ENCODE results near the gene TIAM2. TPM values are rescaled to one million over a fixed set of nuclear protein-coding genes. Genes with fewer than 3 reads are reported as not detected.

TIAM2 gene
- total and polyA plus RNA-seq, 2 experiments from 2014 or later = 14.2 to 24.4 TPM

GRCh38 chr6:155227046-155227445 is 231.9 kb downstream of the TIAM2 start (continued):
- TF ChIP-seq, protein P1, sequence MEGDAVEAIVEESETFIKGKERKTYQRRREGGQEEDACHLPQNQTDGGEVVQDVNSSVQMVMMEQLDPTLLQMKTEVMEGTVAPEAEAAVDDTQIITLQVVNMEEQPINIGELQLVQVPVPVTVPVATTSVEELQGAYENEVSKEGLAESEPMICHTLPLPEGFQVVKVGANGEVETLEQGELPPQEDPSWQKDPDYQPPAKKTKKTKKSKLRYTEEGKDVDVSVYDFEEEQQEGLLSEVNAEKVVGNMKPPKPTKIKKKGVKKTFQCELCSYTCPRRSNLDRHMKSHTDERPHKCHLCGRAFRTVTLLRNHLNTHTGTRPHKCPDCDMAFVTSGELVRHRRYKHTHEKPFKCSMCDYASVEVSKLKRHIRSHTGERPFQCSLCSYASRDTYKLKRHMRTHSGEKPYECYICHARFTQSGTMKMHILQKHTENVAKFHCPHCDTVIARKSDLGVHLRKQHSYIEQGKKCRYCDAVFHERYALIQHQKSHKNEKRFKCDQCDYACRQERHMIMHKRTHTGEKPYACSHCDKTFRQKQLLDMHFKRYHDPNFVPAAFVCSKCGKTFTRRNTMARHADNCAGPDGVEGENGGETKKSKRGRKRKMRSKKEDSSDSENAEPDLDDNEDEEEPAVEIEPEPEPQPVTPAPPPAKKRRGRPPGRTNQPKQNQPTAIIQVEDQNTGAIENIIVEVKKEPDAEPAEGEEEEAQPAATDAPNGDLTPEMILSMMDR (conservative IDR thresholded peaks at IDR 0.05; ENCODE audit: low read depth in 2 of 2) = no peak
- TF ChIP-seq, protein P2, sequence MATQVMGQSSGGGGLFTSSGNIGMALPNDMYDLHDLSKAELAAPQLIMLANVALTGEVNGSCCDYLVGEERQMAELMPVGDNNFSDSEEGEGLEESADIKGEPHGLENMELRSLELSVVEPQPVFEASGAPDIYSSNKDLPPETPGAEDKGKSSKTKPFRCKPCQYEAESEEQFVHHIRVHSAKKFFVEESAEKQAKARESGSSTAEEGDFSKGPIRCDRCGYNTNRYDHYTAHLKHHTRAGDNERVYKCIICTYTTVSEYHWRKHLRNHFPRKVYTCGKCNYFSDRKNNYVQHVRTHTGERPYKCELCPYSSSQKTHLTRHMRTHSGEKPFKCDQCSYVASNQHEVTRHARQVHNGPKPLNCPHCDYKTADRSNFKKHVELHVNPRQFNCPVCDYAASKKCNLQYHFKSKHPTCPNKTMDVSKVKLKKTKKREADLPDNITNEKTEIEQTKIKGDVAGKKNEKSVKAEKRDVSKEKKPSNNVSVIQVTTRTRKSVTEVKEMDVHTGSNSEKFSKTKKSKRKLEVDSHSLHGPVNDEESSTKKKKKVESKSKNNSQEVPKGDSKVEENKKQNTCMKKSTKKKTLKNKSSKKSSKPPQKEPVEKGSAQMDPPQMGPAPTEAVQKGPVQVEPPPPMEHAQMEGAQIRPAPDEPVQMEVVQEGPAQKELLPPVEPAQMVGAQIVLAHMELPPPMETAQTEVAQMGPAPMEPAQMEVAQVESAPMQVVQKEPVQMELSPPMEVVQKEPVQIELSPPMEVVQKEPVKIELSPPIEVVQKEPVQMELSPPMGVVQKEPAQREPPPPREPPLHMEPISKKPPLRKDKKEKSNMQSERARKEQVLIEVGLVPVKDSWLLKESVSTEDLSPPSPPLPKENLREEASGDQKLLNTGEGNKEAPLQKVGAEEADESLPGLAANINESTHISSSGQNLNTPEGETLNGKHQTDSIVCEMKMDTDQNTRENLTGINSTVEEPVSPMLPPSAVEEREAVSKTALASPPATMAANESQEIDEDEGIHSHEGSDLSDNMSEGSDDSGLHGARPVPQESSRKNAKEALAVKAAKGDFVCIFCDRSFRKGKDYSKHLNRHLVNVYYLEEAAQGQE (IDR thresholded peaks at IDR 0.05; ENCODE audit: unreplicated experiment) = no peak

DNA sequence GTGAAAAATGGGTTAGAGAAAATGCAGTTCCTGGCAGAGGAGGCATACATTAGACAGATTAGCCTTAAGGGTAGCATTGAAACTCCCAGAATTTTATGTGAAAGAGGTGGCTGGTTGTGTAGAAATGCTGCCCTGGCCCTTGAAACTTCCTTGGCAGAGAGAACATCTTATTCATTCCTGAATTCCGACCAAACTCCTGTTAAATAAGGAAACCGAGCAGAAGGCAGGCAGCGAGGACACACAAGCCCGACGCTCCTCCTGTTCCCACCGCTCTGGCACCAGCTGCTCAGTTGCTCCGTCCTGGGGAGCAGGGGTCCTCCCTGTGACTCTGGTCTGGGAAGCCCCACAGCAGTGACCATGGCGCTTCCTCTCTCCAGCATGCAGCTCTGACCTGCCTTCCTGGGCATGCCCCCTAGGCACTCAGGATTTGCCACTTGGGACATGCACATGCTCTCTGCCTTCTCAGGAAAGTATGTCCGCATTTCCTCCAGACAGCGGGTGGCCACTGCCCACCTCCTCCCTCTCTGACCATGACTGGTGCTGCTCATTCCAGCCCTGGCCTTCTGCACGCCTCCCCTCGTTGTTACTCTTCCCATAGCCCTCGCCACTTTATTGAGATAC is 233.5 kb downstream of the TIAM2 start:
- H3K27ac Mint-ChIP-seq = 0 out of 2 replicates have a peak overlapping the region, but pooled peaks have one; percentile 14
- no peak for ATAC-seq
- no peak for TF ChIP-seq CREB1 (CRISPR knock-in tag; IDR thresholded peaks at IDR 0.05; ENCODE audit: low read depth)
- no peak for TF ChIP-seq ZNF462 (CRISPR knock-in tag; IDR thresholded peaks at IDR 0.05)
- TF ChIP-seq, protein P2 (IDR thresholded peaks at IDR 0.05; ENCODE audit: unreplicated experiment) = no peak
- TF ChIP-seq NANOG (IDR thresholded peaks at IDR 0.05; ENCODE audit: borderline replicate concordance) = no peak
- no peak for TF ChIP-seq POLR2AphosphoS5 (IDR thresholded peaks at IDR 0.05; ENCODE audit: low read depth)

More for the DNA sequence above, 233.5 kb downstream of the TIAM2 start:
- Histone ChIP-seq H3K27me3 (ENCODE audit: insufficient read depth) (no peaks in the 10 kb centered on the region), H3F3A (replicated peaks; ENCODE audit: low read depth) (no peaks in the 10 kb centered on the region), H3K4me2 (no peak overlapping the region), H3K27ac (ENCODE audit: low read depth) (no peak overlapping the region), H4K20me1 (replicated peaks; ENCODE audit: insufficient read depth) (no peaks in the 10 kb centered on the region), H3K79me2 (replicated peaks; ENCODE audit: insufficient read depth) (no peaks in the 10 kb centered on the region), H3K4me1 (ENCODE audit: insufficient read depth) (peaks cover 10% of the 10 kb centered on the region; the same call in 1 of the 2 replicates), H3K9me2 (ENCODE audit: insufficient read depth) (no peaks in the 10 kb centered on the region), H3K4me3 (no peak overlapping the region), H3K36me3 (ENCODE audit: insufficient read depth) (peaks cover 4% of the 10 kb centered on the region; the same call in 1 of the 2 replicates), H2AFZ (no peak overlapping the region)
- Mint-ChIP-seq H3K4me3 (no peak overlapping the region), H3K9me3 (peaks cover 9% of the 10 kb centered on the region), H3K4me1 (peaks cover 33% of the 10 kb centered on the region), H3K36me3 (ENCODE audit: low read depth) (peaks cover 18% of the 10 kb centered on the region), H3K27me3 (ENCODE audit: insufficient read depth, low read depth, poor library complexity) (peaks cover 5% of the 10 kb centered on the region)
- no peak for DNase-seq (ENCODE audit: low spot score)
